Keratinocyte (primary cell): ENCODE measurements around the gene RFX2. TPM values are rescaled to one million over a fixed set of nuclear protein-coding genes. Genes with fewer than 3 reads are reported as not detected.

Experiments
- DNase-seq: peaks from one replicate; pipeline ENCODE4 v3.0.0-alpha.2; 2011; ENCODE audit warnings: low read depth, missing footprints, low spot score
- FAIRE-seq: peaks from 2 replicates; lab custom pipeline; 2011; peaks lifted over from hg19 to GRCh38; lab: Jason Lieb, UNC
- H2AFZ ChIP-seq: 2 replicates; pipeline ENCODE4 v1.6.0; 2012; ENCODE audit warnings: low read length, control low read depth, inconsistent platforms; ENCODE audit not compliant: control insufficient read depth
- H3K27ac ChIP-seq: 2 replicates; pipeline ENCODE4 v1.5.1; 2011; ENCODE audit warnings: low read length; ENCODE audit not compliant: control insufficient read depth, insufficient read depth
- H3K27me3 ChIP-seq: 3 replicates; pipeline ENCODE4 v1.6.0; 2011; ENCODE audit warnings: low read length; ENCODE audit not compliant: control insufficient read depth, insufficient read depth; ENCODE audit errors: extremely low read depth
- H3K36me3 ChIP-seq, 2 experiments: 2 replicates in 1 of 2; 3 replicates in 1 of 2; pipeline ENCODE4 v1.5.1; 2011; ENCODE audit warnings: low read length in 2 of 2, mild to moderate bottlenecking in 1 of 2; ENCODE audit not compliant: control insufficient read depth in 2 of 2, insufficient read depth in 2 of 2; ENCODE audit errors: extremely low read depth in 1 of 2
- H3K4me1 ChIP-seq: 3 replicates; pipeline ENCODE4 v1.5.1; 2011; ENCODE audit warnings: low read length; ENCODE audit not compliant: control insufficient read depth, insufficient read depth; ENCODE audit errors: extremely low read depth
- H3K4me2 ChIP-seq: 3 replicates; pipeline ENCODE4 v1.6.0; 2011; ENCODE audit warnings: low read depth, low read length; ENCODE audit not compliant: control insufficient read depth, insufficient read depth; ENCODE audit errors: extremely low read depth
- H3K4me3 ChIP-seq, 3 experiments: fragments of 200-600 bp in 1 of 3; sonication (generic) in 1 of 3; 2 replicates in 2 of 3; 3 replicates in 1 of 3; pipeline ENCODE4 v1.5.1; 2011 to 2016; ENCODE audit warnings: low read length in 3 of 3, mild to moderate bottlenecking in 3 of 3, control low read depth in 2 of 3, inconsistent platforms in 1 of 3, low read depth in 1 of 3, mixed read lengths in 1 of 3, mixed run types in 1 of 3, moderate library complexity in 1 of 3; ENCODE audit not compliant: control insufficient read depth in 2 of 3, insufficient read depth in 2 of 3; ENCODE audit errors: extremely low read depth in 1 of 3
- H3K79me2 ChIP-seq: 2 replicates; pipeline ENCODE4 v1.6.0; 2012; ENCODE audit warnings: low read length; ENCODE audit not compliant: control insufficient read depth, insufficient read depth
- H3K9ac ChIP-seq: 3 replicates; pipeline ENCODE4 v1.6.0; 2011; ENCODE audit warnings: low read length; ENCODE audit not compliant: control insufficient read depth, insufficient read depth; ENCODE audit errors: extremely low read depth
- H3K9me1 ChIP-seq: 3 replicates; pipeline ENCODE4 v1.6.0; 2011; ENCODE audit warnings: low read length; ENCODE audit not compliant: control insufficient read depth, insufficient read depth; ENCODE audit errors: extremely low read depth
- H3K9me3 ChIP-seq: 2 replicates; pipeline ENCODE4 v1.5.1; 2012; ENCODE audit warnings: low read depth, low read length; ENCODE audit not compliant: control insufficient read depth
- H4K20me1 ChIP-seq: 3 replicates; pipeline ENCODE4 v1.6.0; 2011; ENCODE audit warnings: low read length; ENCODE audit not compliant: control insufficient read depth, insufficient read depth; ENCODE audit errors: extremely low read depth
- EZH2 ChIP-seq: IDR thresholded peaks from one replicate; pipeline ENCODE4 v1.6.1; 2012; ENCODE audit warnings: inconsistent platforms, mild to moderate bottlenecking, low read length, moderate library complexity
- dilution Hi-C: fragments of 300-500 bp; cut with MboI; formaldehyde crosslinking; loops from one replicate; pipeline ENCODE4 v1.7.0; 2020; ENCODE audit warnings: low sequenced_read_pairs; ENCODE audit not compliant: extremely low pct_ligation_motif_present
- polyA plus RNA-seq, 5 experiments: library from polyadenylated mRNA; depleted of rRNA in 3 of 5; stranded (reverse) in 3 of 5; stranded (forward) in 1 of 5; unstranded in 1 of 5; fragments of >200 nt; gene quantifications; 1 replicate in 1 of 5; 2 replicates in 3 of 5; 3 replicates in 1 of 5; pipeline versions ENCODE4 v1.2.1 to v1.2.3, GENCODE V29; 2011 to 2012; ENCODE audit warnings: missing spikeins in 2 of 5, low read depth in 1 of 5, low replicate concordance in 1 of 5
- TF ChIP-seq, protein P1 (sequence below), 3 experiments: IDR thresholded peaks in 1 of 3; conservative IDR thresholded peaks in 1 of 3; optimal IDR thresholded peaks in 1 of 3; 2 replicates in 2 of 3; 3 replicates in 1 of 3; pipeline versions ENCODE3 to v1.5.1; 2011; ENCODE audit warnings: low read length in 3 of 3, mild to moderate bottlenecking in 3 of 3, moderate library complexity in 2 of 3, control low read depth in 1 of 3, inconsistent platforms in 1 of 3; ENCODE audit not compliant: insufficient read depth in 2 of 3; ENCODE audit errors: extremely low read depth in 1 of 3

RFX2 gene
- polyA plus RNA-seq, 1 donor (not counting 4 experiments of a cell fraction or from before 2014, with no cell fraction given) = 5.8 TPM

DNA sequence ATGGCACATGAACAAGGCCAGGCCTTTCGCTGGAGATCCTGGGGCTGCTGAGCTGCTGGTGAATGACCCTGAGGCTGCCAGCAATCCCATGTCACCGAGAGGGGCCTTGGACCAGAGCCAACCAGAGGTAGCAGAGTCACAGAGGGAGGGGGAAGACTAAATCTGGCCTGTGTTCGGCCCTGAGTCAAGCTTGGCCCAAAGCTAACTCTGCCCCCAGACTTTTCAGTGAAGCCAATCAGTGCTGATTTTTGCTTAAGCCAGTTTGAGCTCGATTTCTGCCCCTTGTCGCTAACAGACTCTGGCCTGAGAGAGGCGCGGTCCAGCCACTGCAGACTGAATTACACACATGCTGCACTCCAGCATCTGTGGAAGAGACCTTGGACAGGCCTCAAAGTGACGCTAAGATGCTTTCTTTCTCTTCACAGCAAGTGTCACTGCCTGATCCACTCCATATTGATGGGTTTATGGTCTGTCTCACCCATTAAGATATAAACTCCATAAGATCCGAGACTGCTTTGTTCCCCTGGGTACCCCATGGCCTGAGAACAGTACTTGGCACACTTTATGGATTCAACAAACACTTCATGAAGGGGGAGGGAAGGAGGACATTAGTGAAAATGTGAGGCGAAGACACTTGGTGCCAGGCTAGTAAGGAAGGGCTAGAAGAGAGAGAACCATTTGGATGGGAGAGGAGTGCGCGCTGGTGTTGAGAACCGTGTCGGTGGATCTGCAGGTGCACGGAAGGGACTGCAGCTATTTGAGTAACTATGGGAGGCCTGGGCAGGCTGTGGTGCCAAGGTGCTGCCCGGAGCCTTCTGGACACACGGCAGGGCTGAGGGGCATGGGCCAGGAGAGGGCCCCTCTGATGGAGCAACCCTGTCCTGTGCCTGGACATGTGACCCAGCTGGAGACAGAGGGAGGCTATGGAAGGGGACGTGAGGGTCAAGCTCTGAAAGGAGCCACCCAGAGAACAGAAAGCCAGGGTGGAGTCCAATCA is 150.0 kb downstream of the RFX2 start:
- H3K4me2 ChIP-seq = no peak overlapping the region
- TF ChIP-seq EZH2 = no peak
- TF ChIP-seq, protein P1, sequence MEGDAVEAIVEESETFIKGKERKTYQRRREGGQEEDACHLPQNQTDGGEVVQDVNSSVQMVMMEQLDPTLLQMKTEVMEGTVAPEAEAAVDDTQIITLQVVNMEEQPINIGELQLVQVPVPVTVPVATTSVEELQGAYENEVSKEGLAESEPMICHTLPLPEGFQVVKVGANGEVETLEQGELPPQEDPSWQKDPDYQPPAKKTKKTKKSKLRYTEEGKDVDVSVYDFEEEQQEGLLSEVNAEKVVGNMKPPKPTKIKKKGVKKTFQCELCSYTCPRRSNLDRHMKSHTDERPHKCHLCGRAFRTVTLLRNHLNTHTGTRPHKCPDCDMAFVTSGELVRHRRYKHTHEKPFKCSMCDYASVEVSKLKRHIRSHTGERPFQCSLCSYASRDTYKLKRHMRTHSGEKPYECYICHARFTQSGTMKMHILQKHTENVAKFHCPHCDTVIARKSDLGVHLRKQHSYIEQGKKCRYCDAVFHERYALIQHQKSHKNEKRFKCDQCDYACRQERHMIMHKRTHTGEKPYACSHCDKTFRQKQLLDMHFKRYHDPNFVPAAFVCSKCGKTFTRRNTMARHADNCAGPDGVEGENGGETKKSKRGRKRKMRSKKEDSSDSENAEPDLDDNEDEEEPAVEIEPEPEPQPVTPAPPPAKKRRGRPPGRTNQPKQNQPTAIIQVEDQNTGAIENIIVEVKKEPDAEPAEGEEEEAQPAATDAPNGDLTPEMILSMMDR (optimal IDR thresholded peaks at IDR 0.05 in 1 of 3, IDR thresholded peaks at IDR 0.05 in 1 of 3, conservative IDR thresholded peaks at IDR 0.05 in 1 of 3; ENCODE audit: extremely low read depth in 1 of 3, insufficient read depth in 2 of 3, low read length in 3 of 3) = no peak
- FAIRE-seq = no peak
- no peak overlapping the region for H3K4me3 ChIP-seq
- dilution Hi-C loops = no loop called here
- no peaks in the 10 kb centered on the region for H3K9me1 ChIP-seq
- peaks cover 94% of the 10 kb centered on the region for H3K79me2 ChIP-seq
- H3K27ac ChIP-seq = no peak overlapping the region
- peaks cover 16% of the 10 kb centered on the region for H4K20me1 ChIP-seq
- H3K9ac ChIP-seq = no peak overlapping the region
- no peaks in the 10 kb centered on the region for H3K4me1 ChIP-seq
- no peak for DNase-seq
- H2AFZ ChIP-seq = no peak overlapping the region
- H3K27me3 ChIP-seq = no peaks in the 10 kb centered on the region
- H3K36me3 ChIP-seq = peaks cover 0 to 5% of the 10 kb centered on the region in 2 experiments
- no peaks in the 10 kb centered on the region for H3K9me3 ChIP-seq

DNA sequence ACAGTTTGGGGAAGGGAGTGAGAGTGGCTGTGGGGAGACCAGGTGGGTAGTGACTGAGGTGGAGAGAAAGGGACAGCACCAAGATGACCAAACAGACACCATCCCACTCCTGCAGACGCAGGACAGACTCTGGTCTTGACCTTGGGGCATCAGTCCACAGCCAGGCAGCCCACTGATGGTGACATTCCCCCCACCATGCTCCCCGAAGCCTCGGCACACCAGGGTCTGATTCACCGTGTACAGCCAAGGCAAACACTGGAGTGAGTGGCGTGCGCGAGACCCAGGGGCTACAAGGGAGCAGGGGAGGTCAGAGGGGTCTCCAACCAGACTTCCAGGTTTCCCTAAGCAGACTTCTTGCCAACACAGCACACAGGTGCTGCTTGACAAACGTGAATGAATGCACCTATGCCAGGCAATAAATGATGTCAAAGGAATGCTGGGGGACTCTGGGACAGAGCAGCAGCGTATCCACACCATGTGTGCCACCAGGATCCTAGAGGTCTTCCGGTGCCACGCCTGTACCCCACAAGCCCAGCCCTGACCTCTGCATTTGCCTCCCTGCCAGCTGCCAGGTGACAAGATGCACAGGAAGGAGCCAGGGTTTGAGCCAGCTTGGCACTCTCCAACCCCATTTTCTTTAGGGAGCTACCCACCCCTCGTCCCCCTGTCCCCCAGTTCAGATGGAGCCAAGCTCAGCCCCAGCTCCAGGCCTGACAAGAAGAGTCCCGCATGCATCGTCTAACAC is 150.9 kb downstream of the RFX2 start:
- Histone ChIP-seq H3K9me1 (no peaks in the 10 kb centered on the region), H3K4me3 (no peak overlapping the region), H4K20me1 (peaks cover 11% of the 10 kb centered on the region), H3K27ac (no peak overlapping the region), H3K36me3 (peaks cover 0 to 2% of the 10 kb centered on the region in 2 experiments), H3K4me2 (no peak overlapping the region), H2AFZ (no peak overlapping the region), H3K4me1 (no peaks in the 10 kb centered on the region), H3K9ac (no peak overlapping the region), H3K27me3 (no peaks in the 10 kb centered on the region), H3K79me2 (peaks cover 93% of the 10 kb centered on the region), H3K9me3 (no peaks in the 10 kb centered on the region)
- DNase-seq (no peak), FAIRE-seq (no peak)
- dilution Hi-C loops = no loop called here
- TF ChIP-seq EZH2 = no peak
- TF ChIP-seq, protein P1 (optimal IDR thresholded peaks at IDR 0.05 in 1 of 3, IDR thresholded peaks at IDR 0.05 in 1 of 3, conservative IDR thresholded peaks at IDR 0.05 in 1 of 3; ENCODE audit: extremely low read depth in 1 of 3, insufficient read depth in 2 of 3, low read length in 3 of 3) = no peak
